HG03432 (cell line): ENCODE data around the gene GOLM1.

Experiments
- ATAC-seq: cut with Tn5 transposase; IDR thresholded peaks from one replicate; pipeline ENCODE4 v1.9.1; 2021; ENCODE audit warnings: mild to moderate bottlenecking, moderate library complexity; ENCODE audit not compliant: unreplicated experiment

The GOLM1 gene

GRCh38 chr9:86046930-86047341, 52.4 kb downstream of the GOLM1 start:
- no peak for ATAC-seq

GRCh38 chr9:86046071-86046636, 53.2 kb downstream of the GOLM1 start:
- no peak for ATAC-seq

- ATAC-seq, result no peak
These were observed 53.7 kb downstream of the GOLM1 start for GRCh38 chr9:86045654-86046053.

- ATAC-seq, result no peak
These were observed 55.4 kb downstream of the GOLM1 start for GRCh38 chr9:86043999-86044398.

- ATAC-seq, result no peak
These were observed 55.8 kb downstream of the GOLM1 start for GRCh38 chr9:86043586-86043985.

GRCh38 chr9:86042199-86042978, 57.0 kb downstream of the GOLM1 start:
- ATAC-seq, result no peak

GRCh38 chr9:86041311-86041741, 58.0 kb downstream of the GOLM1 start:
- no peak for ATAC-seq

GRCh38 chr9:86040861-86041155, 58.5 kb downstream of the GOLM1 start:
- ATAC-seq, result no peak

- ATAC-seq, result no peak
These were observed 59.1 kb downstream of the GOLM1 start for GRCh38 chr9:86039991-86040860.

GRCh38 chr9:86036555-86036954, 62.8 kb downstream of the GOLM1 start:
- no peak for ATAC-seq

GRCh38 chr9:86035827-86036440, 63.4 kb downstream of the GOLM1 start:
- ATAC-seq, result no peak

- ATAC-seq, result no peak
These were observed 64.3 kb downstream of the GOLM1 start for GRCh38 chr9:86034863-86035734.

- ATAC-seq, result no peak
These were observed 71.6 kb downstream of the GOLM1 start for GRCh38 chr9:86027767-86028166.

- no peak for ATAC-seq
These were observed 76.6 kb downstream of the GOLM1 start for GRCh38 chr9:86022687-86023266.

GRCh38 chr9:86021166-86021565, 78.2 kb downstream of the GOLM1 start:
- ATAC-seq, result no peak

- ATAC-seq, result no peak
These were observed 78.6 kb downstream of the GOLM1 start for GRCh38 chr9:86020731-86021130.

GRCh38 chr9:86009133-86009532, 90.2 kb downstream of the GOLM1 start:
- no peak for ATAC-seq

GRCh38 chr9:86005253-86005775, 94.0 kb downstream of the GOLM1 start:
- no peak for ATAC-seq

GRCh38 chr9:85995599-85995998, 103.8 kb downstream of the GOLM1 start:
- ATAC-seq, result no peak

- no peak for ATAC-seq
These were observed 104.3 kb downstream of the GOLM1 start for GRCh38 chr9:85995097-85995496.
